Stimulated activated CD8-positive, alpha-beta memory T cell treated with anti-CD3 and anti-CD28 coated beads, Interleukin-15, amount 100 ng/mL, for 4 hours (primary cell): ENCODE measurements around the gene ZNF678.
"Not testable (repeated sequence)": the region's sequence is repeated elsewhere in the genome, so short reads cannot be mapped to it uniquely, and the experiment has no call there.

Experiments used
- DNase-seq, 2 donors: peaks; one replicate each; pipeline ENCODE4 v3.0.0-alpha.2; 2020; ENCODE audit warnings: low read depth in 2 of 2

ZNF678 gene

GRCh38 chr1:227551881-227552280 lies 11.5 kb upstream of the ZNF678 start:
- DNase-seq, result not testable (repeated sequence)

- no peak for DNase-seq
Measured at GRCh38 chr1:227556288-227556687, 7.1 kb upstream of the ZNF678 start.

GRCh38 chr1:227557962-227558725 lies 5.2 kb upstream of the ZNF678 start:
- no peak for DNase-seq

GRCh38 chr1:227558732-227559262 lies 4.6 kb upstream of the ZNF678 start:
- no peak for DNase-seq

GRCh38 chr1:227559499-227559898 lies 3.9 kb upstream of the ZNF678 start:
- DNase-seq, result no peak

- DNase-seq, result no peak
Measured at GRCh38 chr1:227559926-227560325, 3.4 kb upstream of the ZNF678 start.

GRCh38 chr1:227560393-227561173 lies 2.8 kb upstream of the ZNF678 start:
- DNase-seq, result no peak

- DNase-seq, result no peak
Measured at GRCh38 chr1:227561241-227561907, 2.0 kb upstream of the ZNF678 start.

- no peak for DNase-seq
Measured at GRCh38 chr1:227562037-227562436, 1.3 kb upstream of the ZNF678 start.

- DNase-seq, result no peak
Measured at GRCh38 chr1:227562933-227563323, 428 bp upstream of the ZNF678 start.

GRCh38 chr1:227567256-227567655 lies 3.9 kb downstream of the ZNF678 start:
- no peak for DNase-seq

- DNase-seq, result no peak
Measured at GRCh38 chr1:227568593-227568992, 5.2 kb downstream of the ZNF678 start.

- no peak for DNase-seq
Measured at GRCh38 chr1:227572752-227573151, 9.4 kb downstream of the ZNF678 start.

- DNase-seq, result no peak
Measured at GRCh38 chr1:227574926-227575325, 11.6 kb downstream of the ZNF678 start.

GRCh38 chr1:227576189-227576588 lies 12.8 kb downstream of the ZNF678 start:
- no peak for DNase-seq

GRCh38 chr1:227577500-227577899 lies 14.1 kb downstream of the ZNF678 start:
- DNase-seq, result no peak

- no peak for DNase-seq
Measured at GRCh38 chr1:227583354-227583753, 20.0 kb downstream of the ZNF678 start.

GRCh38 chr1:227586733-227587132 lies 23.4 kb downstream of the ZNF678 start:
- DNase-seq, result no peak

- no peak for DNase-seq
Measured at GRCh38 chr1:227587968-227588367, 24.6 kb downstream of the ZNF678 start.

- not testable (repeated sequence) for DNase-seq
Measured at GRCh38 chr1:227588769-227589168, 25.4 kb downstream of the ZNF678 start.

GRCh38 chr1:227589777-227590176 lies 26.4 kb downstream of the ZNF678 start:
- DNase-seq, result not testable (repeated sequence)

GRCh38 chr1:227596222-227596621 lies 32.9 kb downstream of the ZNF678 start:
- DNase-seq, result not testable (repeated sequence)
